K562 (cell line): Measurements from ENCODE around the gene HNRNPF. TPM values are rescaled to one million over a fixed set of nuclear protein-coding genes. Genes with fewer than 3 reads are reported as not detected.

Experiments used
- ATAC-seq: fragments of 200-7000 bp; cut with Tn5 transposase; 3 replicates; pipeline ENCODE4 v1.9.1; 2020; ENCODE audit warnings: moderate library complexity
- BruUV-seq: library from RNA; stranded (reverse); fragments of 400-500 nt; replicated peaks from 2 replicates; lab custom pipeline; 2021; lab: Mats Ljungman, UMichigan
- CTCF ChIA-PET: fragments of 300-600 bp; formaldehyde crosslinking; extraction: SDS; loops from one replicate; lab custom pipeline; 2021; ENCODE audit warnings: low intra/inter-chr PET ratio; lab: Yijun Ruan, JAX
- POLR2A ChIA-PET: fragments of 300-600, 350-650 bp; sonication (Branson Sonifier 250); formaldehyde crosslinking; extraction: SDS; loops from one replicate; lab custom pipeline; 2021; ENCODE audit warnings: antibody characterized with exemption, inconsistent platforms; lab: Yijun Ruan, JAX
- DNase-seq, 4 experiments: peaks; one replicate each; pipeline versions ENCODE4 v3.0.0 to v3.0.0-alpha.2; 2011 to 2018; ENCODE audit warnings: low spot score in 3 of 4, mixed read lengths in 3 of 4; ENCODE audit errors: extremely low read depth in 1 of 4
- FAIRE-seq: peaks from 2 replicates; lab custom pipeline; 2011; peaks lifted over from hg19 to GRCh38; lab: Jason Lieb, UNC
- H2AFZ ChIP-seq: 2 replicates; pipeline ENCODE4 v1.6.0; 2011; ENCODE audit warnings: low read depth, low read length, control low read depth, inconsistent platforms
- H3K27ac ChIP-seq: fragments of 200-600 bp; 3 replicates; pipeline ENCODE4 v1.8.0; 2011; ENCODE audit warnings: low read depth, mild to moderate bottlenecking, control low read depth, inconsistent platforms, low read length, moderate library complexity, mixed read lengths; ENCODE audit errors: extremely low read depth
- H3K27me3 ChIP-seq, 2 experiments: fragments of 300-600 bp in 1 of 2; 2 replicates in 1 of 2; 3 replicates in 1 of 2; pipeline versions ENCODE4 v1.6.0 to v1.8.0; 2011; ENCODE audit warnings: inconsistent platforms in 2 of 2, low read length in 2 of 2, mild to moderate bottlenecking in 1 of 2, mixed read lengths in 1 of 2, moderate library complexity in 1 of 2; ENCODE audit not compliant: control insufficient read depth in 2 of 2, insufficient read depth in 2 of 2
- H3K36me3 ChIP-seq: fragments of 300-600 bp; 3 replicates; pipeline ENCODE4 v1.8.0; 2011; ENCODE audit warnings: mild to moderate bottlenecking, low read length, inconsistent platforms; ENCODE audit not compliant: control insufficient read depth, insufficient read depth
- H3K4me1 ChIP-seq, 2 experiments: fragments of 200-600 bp in 1 of 2; replicated peaks in 1 of 2; 2 replicates in 1 of 2; 3 replicates in 1 of 2; pipeline versions ENCODE4 v1.5.1 to v1.8.0; 2011; ENCODE audit warnings: inconsistent platforms in 2 of 2, low read length in 2 of 2, mild to moderate bottlenecking in 1 of 2, mixed read lengths in 1 of 2, moderate library complexity in 1 of 2; ENCODE audit not compliant: control insufficient read depth in 2 of 2, insufficient read depth in 2 of 2
- H3K4me2 ChIP-seq: 2 replicates; pipeline ENCODE4 v1.6.1; 2011; ENCODE audit warnings: low read length, control low read depth, inconsistent platforms, mixed read lengths; ENCODE audit not compliant: insufficient read depth
- H3K4me3 ChIP-seq: fragments of 200-600 bp; sonication (generic), shearing (Covaris generic); 2 replicates; pipeline ENCODE4 v1.5.1; 2016; ENCODE audit warnings: control low read depth, inconsistent platforms
- H3K79me2 ChIP-seq: fragments of 200-600 bp; 3 replicates; pipeline ENCODE4 v1.8.0; 2011; ENCODE audit warnings: low read length, inconsistent platforms; ENCODE audit not compliant: control insufficient read depth, insufficient read depth
- H3K9ac ChIP-seq, 2 experiments: 2 replicates each; pipeline versions ENCODE4 v1.6.0 to v1.6.1; 2011; ENCODE audit warnings: low read depth in 2 of 2, low read length in 2 of 2, control low read depth in 1 of 2, inconsistent platforms in 1 of 2, mild to moderate bottlenecking in 1 of 2, mixed read lengths in 1 of 2; ENCODE audit not compliant: insufficient read depth in 1 of 2
- H3K9me1 ChIP-seq: one replicate; pipeline ENCODE4 v1.6.0; 2011; ENCODE audit warnings: inconsistent platforms, mild to moderate bottlenecking, low read length, moderate library complexity; ENCODE audit not compliant: control insufficient read depth, insufficient read depth
- H3K9me3 ChIP-seq: replicated peaks from 2 replicates; pipeline ENCODE4 v1.5.1; 2011; ENCODE audit warnings: low read depth, low read length, inconsistent platforms; ENCODE audit not compliant: control insufficient read depth, insufficient read depth
- H4K20me1 ChIP-seq: replicated peaks from 2 replicates; pipeline ENCODE4 v1.6.1; 2011; ENCODE audit warnings: low read length, inconsistent platforms, mixed read lengths; ENCODE audit not compliant: control insufficient read depth, insufficient read depth
- ARID2 ChIP-seq: fragments of 450-650 bp; IDR thresholded peaks from 2 replicates; pipeline ENCODE4 v1.6.1; 2017; ENCODE audit warnings: antibody characterized with exemption, mild to moderate bottlenecking
- FOSL1 ChIP-seq: fragments of 200-800 bp; sonication (Bioruptor generic); conservative IDR thresholded peaks from 2 replicates; pipeline ENCODE4 v1.6.1; 2016; ENCODE audit warnings: missing genetic modification characterization, missing compliant biosample characterization
- SETDB1 ChIP-seq: IDR thresholded peaks from one replicate; pipeline ENCODE4 v1.6.1; 2012; ENCODE audit warnings: low read length, control low read depth, inconsistent platforms
- TAF15 ChIP-seq: fragments of 200-400 bp; formaldehyde crosslinking; IDR thresholded peaks from 2 replicates; pipeline ENCODE4 v1.6.1; 2017; ENCODE audit warnings: mild to moderate bottlenecking, low read depth, low read length, moderate library complexity
- WGBS: fragments of 100-300 bp; shearing (Covaris generic); methylation state at CpG from one replicate; pipeline ENCODE4 v1.1.6; 2016; ENCODE audit warnings: low coverage, mixed read lengths; ENCODE audit not compliant: insufficient coverage; ENCODE audit errors: missing lambda C conversion rate; 5-methylcytosine and 5-hydroxymethylcytosine counted together
- in situ Hi-C: fragments of 300-500 bp; cut with MboI; formaldehyde crosslinking; loops from 4 replicates; pipeline ENCODE4 v1.15.0; 2018; ENCODE audit warnings: inconsistent platforms, mixed read lengths
- intact Hi-C: fragments of 100-400 bp; cut with micrococcal nuclease; formaldehyde crosslinking; loops from 2 replicates; pipeline ENCODE4 v1.14.2; 2022
- polyA plus RNA-seq, 8 experiments: library from polyadenylated mRNA; depleted of rRNA in 4 of 8; stranded (reverse) in 5 of 8; unstranded in 3 of 8; fragments of >200 nt; fragmentation: Nextera tagmentation in 2 of 8; fragmentation: Illumina TruSeq in 1 of 8; extraction: Ambion mirVana in 2 of 8; extraction: Trizol in 1 of 8; gene quantifications; 2 replicates each; pipeline versions ENCODE4 v1.2.1 to v1.2.3, GENCODE V29; 2011 to 2014; ENCODE audit warnings: inconsistent platforms in 1 of 8, missing spikeins in 1 of 8
- total RNA-seq, 7 experiments: library from RNA; depleted of rRNA in 6 of 7; stranded (reverse); fragments of >200 nt in 6 of 7; fragmentation: Illumina TruSeq in 2 of 7; extraction: Trizol in 2 of 7; gene quantifications; 2 replicates each; pipeline versions ENCODE4 v1.2.1 to v1.2.3, GENCODE V29; 2011 to 2021; ENCODE audit warnings: low replicate concordance in 1 of 7
- TF ChIP-seq, protein P1 (sequence below): fragments of 450-650 bp; IDR thresholded peaks from 2 replicates; pipeline ENCODE4 v1.7.1; 2018; ENCODE audit warnings: mild to moderate bottlenecking, low read depth; ENCODE audit not compliant: partially characterized antibody

HNRNPF gene
- total and polyA plus RNA-seq, 9 of the 15 experiments (the other 6 are each of a cell fraction or from before 2014, with no cell fraction given) = 192 to 489 (median 416) TPM

DNA sequence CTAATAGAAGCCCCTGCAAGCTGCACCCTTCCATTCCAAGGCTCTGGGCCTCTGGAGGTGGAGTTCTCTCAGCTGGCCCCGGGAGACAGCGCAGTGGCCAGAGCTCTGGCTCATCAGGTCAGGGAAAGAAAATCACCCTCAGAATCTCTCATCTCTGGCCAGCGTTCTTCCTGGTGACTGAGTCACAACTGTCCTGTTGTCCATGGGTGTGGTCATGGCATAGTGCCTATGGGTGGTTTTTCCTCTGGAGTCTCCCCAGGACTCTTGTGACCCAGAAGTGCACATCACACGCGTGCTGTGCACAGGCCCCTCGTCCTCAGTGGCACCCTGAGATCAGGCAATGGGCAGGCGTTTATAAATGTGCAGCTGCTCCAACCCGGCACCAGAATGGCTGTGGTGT lies 64.9 kb downstream of the HNRNPF start:
- BruUV-seq = no TSS peak
- no peak for ATAC-seq
- no peaks in the 10 kb centered on the region for H3K79me2 ChIP-seq
- no peak overlapping the region for H3K4me3 ChIP-seq
- ChIA-PET CTCF (no interaction called here), POLR2A (interaction anchor here (0.7 to 1.8 kb wide), 4 partner anchors 13 to 52 kb away, joined by 3 to 6 read pairs (median 5); no protein-coding TSS in a partner anchor)
- H3K27ac ChIP-seq = no peak overlapping the region
- no peaks in the 10 kb centered on the region for H3K36me3 ChIP-seq
- no peak for FAIRE-seq
- H3K9ac ChIP-seq = peak overlapping the region in 1 of 2 experiments; percentile 46; a peak in 1 of 4 replicates
- H3K27me3 ChIP-seq = peaks cover 26 to 57% of the 10 kb centered on the region in 2 experiments
- DNase-seq = no peak
- 4% methylated on average over 8 of the region's 8 CpGs for WGBS
- no peaks in the 10 kb centered on the region for H3K9me3 ChIP-seq
- intact Hi-C loops = loop anchor here (10.0 kb wide), 1 partner anchor 209 kb away; the partner anchor contains the start of gene CSGALNACT2
- H4K20me1 ChIP-seq = no peaks in the 10 kb centered on the region
- no peak overlapping the region for H3K4me2 ChIP-seq
- H3K9me1 ChIP-seq = no peaks in the 10 kb centered on the region
- in situ Hi-C loops = no loop called here
- no peak overlapping the region for H2AFZ ChIP-seq
- H3K4me1 ChIP-seq = peaks cover 5 to 15% of the 10 kb centered on the region in 2 experiments; a peak in 3 of 5 replicates
- TF ChIP-seq FOSL1 (tag) = peak; percentile 32; the same call in 1 of the 2 replicates
- TF ChIP-seq SETDB1 = no peak
- TF ChIP-seq ARID2 = no peak
- TF ChIP-seq, protein P1, sequence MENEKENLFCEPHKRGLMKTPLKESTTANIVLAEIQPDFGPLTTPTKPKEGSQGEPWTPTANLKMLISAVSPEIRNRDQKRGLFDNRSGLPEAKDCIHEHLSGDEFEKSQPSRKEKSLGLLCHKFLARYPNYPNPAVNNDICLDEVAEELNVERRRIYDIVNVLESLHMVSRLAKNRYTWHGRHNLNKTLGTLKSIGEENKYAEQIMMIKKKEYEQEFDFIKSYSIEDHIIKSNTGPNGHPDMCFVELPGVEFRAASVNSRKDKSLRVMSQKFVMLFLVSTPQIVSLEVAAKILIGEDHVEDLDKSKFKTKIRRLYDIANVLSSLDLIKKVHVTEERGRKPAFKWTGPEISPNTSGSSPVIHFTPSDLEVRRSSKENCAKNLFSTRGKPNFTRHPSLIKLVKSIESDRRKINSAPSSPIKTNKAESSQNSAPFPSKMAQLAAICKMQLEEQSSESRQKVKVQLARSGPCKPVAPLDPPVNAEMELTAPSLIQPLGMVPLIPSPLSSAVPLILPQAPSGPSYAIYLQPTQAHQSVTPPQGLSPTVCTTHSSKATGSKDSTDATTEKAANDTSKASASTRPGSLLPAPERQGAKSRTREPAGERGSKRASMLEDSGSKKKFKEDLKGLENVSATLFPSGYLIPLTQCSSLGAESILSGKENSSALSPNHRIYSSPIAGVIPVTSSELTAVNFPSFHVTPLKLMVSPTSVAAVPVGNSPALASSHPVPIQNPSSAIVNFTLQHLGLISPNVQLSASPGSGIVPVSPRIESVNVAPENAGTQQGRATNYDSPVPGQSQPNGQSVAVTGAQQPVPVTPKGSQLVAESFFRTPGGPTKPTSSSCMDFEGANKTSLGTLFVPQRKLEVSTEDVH = no peak
- TF ChIP-seq TAF15 = no peak
